Endothelial cell of umbilical vein (primary cell): ENCODE data around the gene SPPL3.

Source experiments
- EZH2 ChIP-seq: IDR thresholded peaks from 2 replicates; pipeline ENCODE4 v1.6.1; 2012; ENCODE audit warnings: borderline replicate concordance, low read depth, mild to moderate bottlenecking, moderate library complexity, low read length, inconsistent platforms; ENCODE audit not compliant: severe bottlenecking
- GATA2 ChIP-seq: IDR thresholded peaks from 2 replicates; pipeline ENCODE4 v1.7.0; 2011; ENCODE audit warnings: low read depth, mild to moderate bottlenecking, moderate library complexity, mixed read lengths, low read length; ENCODE audit not compliant: insufficient read length, insufficient read depth
- POLR2A ChIP-seq: IDR thresholded peaks from 2 replicates; pipeline ENCODE4 v1.6.1; 2012; ENCODE audit warnings: low read depth, mild to moderate bottlenecking, control low read depth, low read length
- POLR2AphosphoS5 ChIP-seq: IDR thresholded peaks from 2 replicates; pipeline ENCODE4 v1.6.1; 2012; ENCODE audit warnings: low read depth, mild to moderate bottlenecking, control low read depth, low read length, moderate library complexity; ENCODE audit not compliant: insufficient read depth
- TF ChIP-seq, protein P1 (sequence below), 2 donors: IDR thresholded peaks; 1 replicate in 1 of 2; 2 replicates in 1 of 2; pipeline ENCODE4 v1.5.1; 2011; ENCODE audit warnings: low read length in 2 of 2, mild to moderate bottlenecking in 2 of 2, moderate library complexity in 2 of 2, control low read depth in 1 of 2, inconsistent platforms in 1 of 2, low read depth in 1 of 2; ENCODE audit not compliant: insufficient read depth in 1 of 2; ENCODE audit errors: extremely low read depth in 1 of 2

GRCh38 chr12:120810021-120810420 is 94.1 kb downstream of the SPPL3 start:
- TF ChIP-seq, protein P1, sequence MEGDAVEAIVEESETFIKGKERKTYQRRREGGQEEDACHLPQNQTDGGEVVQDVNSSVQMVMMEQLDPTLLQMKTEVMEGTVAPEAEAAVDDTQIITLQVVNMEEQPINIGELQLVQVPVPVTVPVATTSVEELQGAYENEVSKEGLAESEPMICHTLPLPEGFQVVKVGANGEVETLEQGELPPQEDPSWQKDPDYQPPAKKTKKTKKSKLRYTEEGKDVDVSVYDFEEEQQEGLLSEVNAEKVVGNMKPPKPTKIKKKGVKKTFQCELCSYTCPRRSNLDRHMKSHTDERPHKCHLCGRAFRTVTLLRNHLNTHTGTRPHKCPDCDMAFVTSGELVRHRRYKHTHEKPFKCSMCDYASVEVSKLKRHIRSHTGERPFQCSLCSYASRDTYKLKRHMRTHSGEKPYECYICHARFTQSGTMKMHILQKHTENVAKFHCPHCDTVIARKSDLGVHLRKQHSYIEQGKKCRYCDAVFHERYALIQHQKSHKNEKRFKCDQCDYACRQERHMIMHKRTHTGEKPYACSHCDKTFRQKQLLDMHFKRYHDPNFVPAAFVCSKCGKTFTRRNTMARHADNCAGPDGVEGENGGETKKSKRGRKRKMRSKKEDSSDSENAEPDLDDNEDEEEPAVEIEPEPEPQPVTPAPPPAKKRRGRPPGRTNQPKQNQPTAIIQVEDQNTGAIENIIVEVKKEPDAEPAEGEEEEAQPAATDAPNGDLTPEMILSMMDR (IDR thresholded peaks at IDR 0.05; ENCODE audit: extremely low read depth in 1 of 2, insufficient read depth in 1 of 2, low read depth in 1 of 2, low read length in 2 of 2) = no peak
- TF ChIP-seq EZH2 = no peak
- no peak for TF ChIP-seq POLR2A
- TF ChIP-seq POLR2AphosphoS5 = no peak
- no peak for TF ChIP-seq GATA2
